Activated T-cell treated with anti-CD3 and anti-CD28 coated beads, Interleukin-2, amount 50 U/mL, for 72 hours (primary cell): ENCODE data around the gene RPS10. TPM values are rescaled to one million over a fixed set of nuclear protein-coding genes. Genes with fewer than 3 reads are reported as not detected.

Experiments used
- ATAC-seq, 2 donors: fragments of 150-1000 bp; cut with Tn5 transposase; replicated peaks in 1 of 2; 2 replicates each; pipeline ENCODE4 v1.10.0; 2021; ENCODE audit warnings: moderate library complexity in 2 of 2, mild to moderate bottlenecking in 1 of 2
- DNase-seq, 2 donors: peaks; one replicate each; pipeline ENCODE4 v3.0.0; 2021 to 2022; ENCODE audit warnings: mixed read lengths in 1 of 2
- H3K27ac Mint-ChIP-seq: one replicate; pipeline ENCODE4 v1.8.0; 2022; ENCODE audit warnings: mild to moderate bottlenecking, moderate library complexity, mixed read lengths
- H3K27me3 Mint-ChIP-seq: one replicate; pipeline ENCODE4 v1.8.0; 2022; ENCODE audit warnings: low read depth, mixed read lengths
- H3K36me3 Mint-ChIP-seq, 2 donors: one replicate each; pipeline ENCODE4 v1.8.0; 2022; ENCODE audit warnings: mixed read lengths in 2 of 2, mild to moderate bottlenecking in 1 of 2; ENCODE audit not compliant: insufficient read depth in 2 of 2
- H3K4me1 Mint-ChIP-seq: one replicate; pipeline ENCODE4 v1.8.0; 2022; ENCODE audit warnings: low read depth, mixed read lengths
- H3K4me3 Mint-ChIP-seq, 2 donors: one replicate each; pipeline ENCODE4 v1.8.0; 2022; ENCODE audit warnings: mild to moderate bottlenecking in 2 of 2, mixed read lengths in 2 of 2, moderate library complexity in 2 of 2
- H3K9me3 Mint-ChIP-seq, 2 donors: one replicate each; pipeline ENCODE4 v1.8.0; 2022; ENCODE audit warnings: mixed read lengths in 2 of 2
- total RNA-seq, 2 donors: library from RNA; stranded (reverse); gene quantifications; one replicate each; pipeline ENCODE4 v1.2.3, GENCODE V29; 2022

Gene RPS10
- total RNA-seq, 2 donors from 2014 or later, result 2,209 to 2,226 TPM

DNA sequence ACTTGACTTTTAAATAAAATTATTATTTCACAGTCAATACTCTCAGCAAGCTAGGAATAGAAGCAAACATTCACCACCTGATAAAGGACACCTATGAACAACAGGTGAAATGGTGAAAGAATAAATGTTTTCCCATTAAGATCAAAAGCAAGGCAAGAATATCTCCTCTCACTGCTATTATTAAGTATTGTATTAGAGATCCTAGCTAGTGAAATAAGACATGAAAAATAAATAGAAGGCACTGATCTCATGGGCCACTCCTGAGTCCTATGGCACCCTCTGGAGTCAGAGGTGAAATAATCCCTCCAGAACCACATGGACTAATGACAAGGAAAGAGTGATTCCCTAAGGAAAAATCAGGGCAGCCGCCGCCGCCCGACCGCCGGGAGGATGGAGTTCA, 29.4 kb downstream of the RPS10 start:
- DNase-seq, result no peak
- H3K36me3 Mint-ChIP-seq, result peaks cover 1 to 9% of the 10 kb centered on the region in 2 donors

GRCh38 chr6:34393966-34394305, 31.9 kb downstream of the RPS10 start:
- no peaks in the 10 kb centered on the region for H3K27me3 Mint-ChIP-seq
- peaks cover 1 to 9% of the 10 kb centered on the region in 2 donors for H3K36me3 Mint-ChIP-seq
- ATAC-seq (no peak), DNase-seq (no peak)
- H3K27ac Mint-ChIP-seq, result no peak overlapping the region
- H3K9me3 Mint-ChIP-seq, result peaks cover 1 to 2% of the 10 kb centered on the region in 2 donors
- peaks cover 16% of the 10 kb centered on the region for H3K4me1 Mint-ChIP-seq
- peak overlapping the region; percentile 64 to 69 for H3K4me3 Mint-ChIP-seq

More for the DNA sequence above, 29.4 kb downstream of the RPS10 start:
- Mint-ChIP-seq H3K4me1 (peaks cover 16% of the 10 kb centered on the region), H3K9me3 (peaks cover 1 to 2% of the 10 kb centered on the region in 2 donors), H3K27ac (no peak overlapping the region), H3K27me3 (no peaks in the 10 kb centered on the region), H3K4me3 (no peak overlapping the region)
- no peak for ATAC-seq

DNA sequence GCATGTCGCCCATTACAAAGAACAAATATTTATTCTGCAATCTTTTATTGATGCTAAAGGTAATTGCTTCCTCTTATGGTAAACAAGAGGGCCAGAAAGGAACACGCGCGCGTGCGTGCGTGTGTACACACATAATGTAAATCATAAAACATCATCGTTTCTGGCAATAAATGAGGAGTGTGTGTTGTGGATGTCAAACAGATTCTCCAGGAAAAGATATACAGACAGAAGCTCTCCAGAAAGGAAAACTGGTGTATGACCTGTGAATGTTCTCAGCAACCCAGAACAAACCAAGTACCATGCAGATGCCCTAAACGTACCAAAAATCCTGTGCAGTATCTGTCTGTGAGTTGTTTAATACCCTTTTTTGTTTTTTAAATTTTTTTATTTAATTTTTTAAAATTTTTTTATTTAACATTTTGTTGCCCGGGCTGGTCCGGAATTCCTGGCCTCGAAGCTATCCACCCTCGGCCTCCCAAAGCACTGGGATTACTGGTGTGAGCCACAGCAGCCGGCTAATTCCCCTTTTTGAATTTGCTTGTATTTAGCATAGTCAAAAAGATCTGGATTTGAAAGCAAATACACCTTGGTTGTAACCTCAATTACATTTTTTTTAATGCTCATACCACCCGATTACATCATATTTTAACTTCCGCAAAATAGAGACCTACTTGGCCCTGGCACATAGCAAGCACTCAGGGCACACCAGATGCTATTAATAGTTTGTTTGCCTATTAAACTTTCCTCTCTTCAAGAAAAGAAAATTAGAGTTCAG, 32.5 kb downstream of the RPS10 start:
- peak overlapping the region; percentile 79 for H3K27ac Mint-ChIP-seq
- H3K36me3 Mint-ChIP-seq, result peaks cover 1 to 9% of the 10 kb centered on the region in 2 donors
- H3K27me3 Mint-ChIP-seq, result no peaks in the 10 kb centered on the region
- H3K9me3 Mint-ChIP-seq, result peaks cover 1 to 2% of the 10 kb centered on the region in 2 donors
- peak overlapping the region; percentile 64 to 69 for H3K4me3 Mint-ChIP-seq
- DNase-seq (no peak), ATAC-seq (no peak)
- H3K4me1 Mint-ChIP-seq, result peaks cover 16% of the 10 kb centered on the region

GRCh38 chr6:34392497-34393190, 33.2 kb downstream of the RPS10 start, which contains the start of gene NUDT3:
NUDT3 (minus strand) TSS chr6:34392669; CDS start chr6:34392362, 307 bp downstream.
- peaks cover 16% of the 10 kb centered on the region for H3K4me1 Mint-ChIP-seq
- DNase-seq (peak; percentile 95), ATAC-seq (peak; percentile 88 to 89)
- peaks cover 1 to 9% of the 10 kb centered on the region in 2 donors for H3K36me3 Mint-ChIP-seq
- H3K4me3 Mint-ChIP-seq, result peak within 1 kb of the TSS; percentile 64 to 69
- no peaks in the 10 kb centered on the region for H3K27me3 Mint-ChIP-seq
- H3K9me3 Mint-ChIP-seq, result peaks cover 1 to 2% of the 10 kb centered on the region in 2 donors
- peak within 1 kb of the TSS; percentile 79 for H3K27ac Mint-ChIP-seq

DNA sequence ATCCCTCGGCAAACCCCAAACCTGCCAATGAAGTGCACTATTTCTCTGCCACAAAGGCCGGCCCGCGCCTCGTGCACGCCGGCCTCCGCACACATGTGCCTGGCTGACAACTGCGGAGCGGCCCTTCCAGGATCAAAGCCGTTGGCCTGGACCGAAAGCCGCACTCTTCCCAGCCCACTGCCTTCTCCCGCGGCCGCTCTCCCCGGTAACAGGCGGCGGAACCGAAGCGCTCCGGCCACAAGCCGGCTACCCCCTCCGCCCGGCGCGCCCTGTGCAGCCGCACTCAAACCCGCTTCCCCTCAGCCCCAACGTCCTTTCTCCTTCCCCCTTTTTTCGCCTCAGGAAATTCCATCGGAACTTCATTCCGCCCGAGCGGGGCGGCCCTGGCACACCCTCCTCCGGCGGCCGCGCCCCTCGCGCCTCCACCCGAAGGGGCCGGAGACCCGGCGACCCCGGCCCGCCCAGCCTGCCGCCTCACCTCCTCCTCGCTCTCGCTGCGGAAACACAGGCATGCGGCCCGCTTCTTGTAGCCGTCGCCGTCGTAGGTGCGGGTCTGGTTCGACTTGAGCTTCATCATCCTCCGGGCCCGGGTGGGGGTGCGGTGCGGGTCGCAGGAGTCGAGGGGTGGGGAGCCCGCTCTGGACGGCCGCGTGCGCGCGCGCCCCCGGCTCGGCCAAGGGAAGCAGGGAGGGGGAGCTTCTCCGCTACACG, 33.9 kb downstream of the RPS10 start:
- Mint-ChIP-seq H3K27me3 (no peaks in the 10 kb centered on the region), H3K4me1 (peaks cover 20% of the 10 kb centered on the region), H3K4me3 (no peak overlapping the region), H3K9me3 (peaks cover 1 to 2% of the 10 kb centered on the region in 2 donors), H3K27ac (no peak overlapping the region), H3K36me3 (peaks cover 1 to 9% of the 10 kb centered on the region in 2 donors)
- DNase-seq, result peak; percentile 44 to 64
- ATAC-seq, result peak; percentile 32 to 41

DNA sequence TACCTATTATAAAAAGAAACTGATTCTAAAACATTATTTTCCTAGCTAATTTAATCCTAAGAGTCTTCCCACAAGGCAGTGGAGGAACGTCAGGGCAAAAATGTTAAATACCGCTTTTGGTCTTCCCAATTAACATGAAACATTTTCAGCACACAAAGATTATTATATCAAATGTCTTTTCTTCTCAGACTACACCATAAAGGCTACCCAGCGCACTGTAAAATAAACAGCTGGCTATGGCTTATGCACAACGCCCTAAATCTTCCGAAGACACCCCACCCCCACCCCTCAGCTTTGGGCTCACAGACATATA, 34.4 kb downstream of the RPS10 start:
- no peak for DNase-seq
- Mint-ChIP-seq H3K36me3 (peaks cover 1 to 7% of the 10 kb centered on the region in 2 donors), H3K4me3 (no peak overlapping the region), H3K27me3 (no peaks in the 10 kb centered on the region), H3K9me3 (peaks cover 0 to 1% of the 10 kb centered on the region in 2 donors), H3K27ac (no peak overlapping the region), H3K4me1 (peaks cover 21% of the 10 kb centered on the region)
- no peak for ATAC-seq

- Mint-ChIP-seq H3K36me3 (peaks cover 0 to 2% of the 10 kb centered on the region in 2 donors), H3K27ac (no peak overlapping the region), H3K4me3 (no peak overlapping the region), H3K27me3 (no peaks in the 10 kb centered on the region), H3K9me3 (no peaks in the 10 kb centered on the region), H3K4me1 (peaks cover 24% of the 10 kb centered on the region)
- ATAC-seq, result no peak
- DNase-seq, result no peak
These were observed 35.1 kb downstream of the RPS10 start for GRCh38 chr6:34390531-34391472.

GRCh38 chr6:34389034-34389433, 36.8 kb downstream of the RPS10 start:
- H3K4me3 Mint-ChIP-seq, result no peak overlapping the region

DNA sequence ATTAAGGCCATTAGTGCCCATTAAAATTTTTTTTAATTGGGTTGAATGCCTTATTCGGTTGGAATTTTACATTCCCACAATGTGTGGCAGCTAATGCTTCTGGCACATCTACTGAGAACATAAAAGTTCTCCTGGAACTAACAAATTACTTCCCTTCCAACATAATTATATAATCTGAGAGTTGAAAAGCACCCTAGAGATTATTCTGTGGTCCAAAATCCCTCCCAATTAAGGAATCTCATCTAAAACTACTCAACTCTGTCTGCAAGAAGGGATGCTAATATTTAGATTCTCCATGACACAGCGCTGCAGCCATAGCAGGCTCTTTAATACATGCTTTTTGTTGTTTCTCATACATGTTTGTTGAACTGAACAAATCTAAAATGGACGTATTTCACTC, 37.4 kb downstream of the RPS10 start:
- Mint-ChIP-seq H3K4me3 (no peak overlapping the region), H3K27me3 (no peaks in the 10 kb centered on the region), H3K4me1 (peaks cover 20% of the 10 kb centered on the region), H3K36me3 (no peaks in the 10 kb centered on the region), H3K27ac (no peak overlapping the region), H3K9me3 (no peaks in the 10 kb centered on the region)
- no peak for ATAC-seq
- no peak for DNase-seq

More at GRCh38 chr6:34389034-34389433, 36.8 kb downstream of the RPS10 start:
- Mint-ChIP-seq H3K36me3 (no peaks in the 10 kb centered on the region), H3K4me1 (peaks cover 23% of the 10 kb centered on the region), H3K27ac (no peak overlapping the region), H3K9me3 (no peaks in the 10 kb centered on the region), H3K27me3 (no peaks in the 10 kb centered on the region)
- ATAC-seq (no peak), DNase-seq (no peak)

DNA sequence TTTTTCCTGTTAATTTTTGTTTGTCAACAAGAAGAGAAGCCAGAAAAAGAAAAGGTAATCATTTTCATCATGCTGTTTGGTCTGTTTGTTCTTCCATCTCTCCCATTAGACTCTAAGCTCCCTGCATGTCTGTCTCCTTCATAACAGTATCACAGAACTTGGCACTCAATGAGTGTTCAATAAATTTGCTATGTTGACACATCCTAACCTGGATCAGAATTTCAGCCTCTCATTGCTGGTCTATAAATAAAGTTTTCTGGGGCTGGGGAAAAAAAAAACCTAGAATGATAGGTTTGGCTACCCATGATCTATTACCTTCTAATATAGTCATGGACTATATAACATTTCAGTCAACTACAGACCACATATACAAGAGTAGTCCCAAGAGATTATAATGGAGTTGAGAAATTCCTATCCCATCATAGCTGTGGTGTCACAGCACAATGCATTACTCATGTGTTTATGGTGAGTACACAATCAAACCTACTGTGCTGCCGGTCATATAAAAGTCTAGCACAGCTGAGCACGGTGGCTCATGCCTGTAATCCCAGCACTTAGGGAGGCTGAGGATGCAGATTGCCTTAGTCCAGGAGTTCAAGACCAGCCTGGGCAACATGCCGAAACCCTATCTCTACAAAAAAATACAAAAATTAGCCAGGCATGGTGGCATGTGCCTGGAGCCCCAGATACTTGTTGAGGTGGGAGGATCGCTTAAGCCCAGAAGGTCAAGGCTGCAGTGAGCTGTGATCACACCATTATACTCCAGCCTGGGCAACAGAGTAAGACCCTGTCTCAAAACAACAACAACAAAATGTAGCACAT, 39.3 kb downstream of the RPS10 start:
- Mint-ChIP-seq H3K9me3 (no peaks in the 10 kb centered on the region), H3K27ac (no peak overlapping the region), H3K4me1 (peaks cover 14% of the 10 kb centered on the region), H3K36me3 (no peaks in the 10 kb centered on the region), H3K4me3 (no peak overlapping the region), H3K27me3 (no peaks in the 10 kb centered on the region)
- no peak for DNase-seq
- no peak for ATAC-seq

DNA sequence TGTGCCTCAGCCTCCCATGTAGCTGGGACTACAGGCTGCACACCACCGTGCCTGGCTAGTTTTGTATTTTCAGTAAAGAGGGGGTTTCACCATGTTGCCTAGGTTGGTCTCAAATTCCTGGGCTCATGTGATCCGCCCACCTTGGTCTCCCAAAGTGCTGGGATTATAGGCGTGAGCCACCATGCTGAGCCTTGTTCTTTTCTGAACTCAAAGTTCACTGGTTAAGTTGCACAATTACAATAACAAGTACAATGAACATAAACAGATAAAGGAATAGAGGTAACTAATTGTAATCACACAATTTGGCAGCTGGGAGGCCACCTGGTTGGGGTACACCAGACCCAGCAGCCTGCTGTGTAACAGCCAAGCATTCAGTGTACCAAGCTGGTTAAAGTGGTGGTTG, 40.1 kb downstream of the RPS10 start:
- Mint-ChIP-seq H3K4me1 (peaks cover 14% of the 10 kb centered on the region), H3K9me3 (no peaks in the 10 kb centered on the region), H3K27ac (no peak overlapping the region), H3K4me3 (no peak overlapping the region), H3K36me3 (peaks cover 0 to 1% of the 10 kb centered on the region in 2 donors), H3K27me3 (no peaks in the 10 kb centered on the region)
- ATAC-seq, result no peak
- no peak for DNase-seq
